HG02981 (cell line): Measurements from ENCODE around the gene EPHB4.

Experiments
- ATAC-seq: cut with Tn5 transposase; IDR thresholded peaks from one replicate; pipeline ENCODE4 v1.9.1; 2021; ENCODE audit warnings: mild to moderate bottlenecking, moderate library complexity; ENCODE audit not compliant: unreplicated experiment

Gene EPHB4

DNA sequence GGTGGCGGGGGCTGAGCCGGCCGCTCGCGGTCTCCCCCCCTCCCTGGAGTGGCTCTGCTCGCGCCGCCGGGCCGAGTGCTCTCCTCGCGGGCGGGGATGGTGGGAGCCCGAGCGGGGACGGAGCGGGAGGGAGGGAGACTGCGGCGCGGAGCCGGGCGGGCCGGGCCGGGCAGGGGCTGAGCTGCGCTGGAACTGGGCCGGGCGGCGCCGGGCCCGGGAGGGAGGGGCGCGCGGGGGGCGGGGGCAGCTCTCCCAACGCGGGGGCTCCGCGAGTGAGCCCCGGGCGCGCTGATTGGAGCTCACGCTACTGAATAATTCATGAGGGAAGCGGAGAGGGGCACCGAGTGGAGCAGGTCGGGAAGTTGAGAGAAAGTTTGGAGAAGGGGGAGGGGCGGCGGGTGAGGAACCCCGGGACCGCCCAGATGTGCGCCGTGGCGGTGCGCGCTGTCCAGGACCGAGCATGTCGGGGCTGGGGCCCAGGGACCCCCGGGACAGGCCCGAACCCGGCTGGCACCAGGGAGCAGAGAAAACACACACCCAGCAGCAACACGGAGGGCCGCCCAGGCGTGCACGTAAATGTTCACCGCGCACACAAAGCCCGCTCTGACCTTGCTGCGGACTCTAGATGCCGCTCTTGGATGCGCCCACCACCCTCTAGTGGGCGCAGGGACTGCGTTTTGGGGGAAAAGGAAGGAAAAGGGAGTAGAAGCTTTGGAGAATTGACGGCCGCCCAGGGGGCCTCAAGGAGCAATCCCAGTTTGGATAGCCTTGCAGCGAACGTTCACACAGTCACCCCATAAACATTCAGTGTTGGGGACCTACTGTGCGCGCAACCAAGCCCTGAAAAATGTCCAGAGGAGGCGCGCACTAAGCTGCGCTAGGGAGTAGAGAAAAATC, at the start of gene EPHB4:
EPHB4 (minus strand) TSS at position 194 of the 897 bp plus-strand sequence. CDS start 493 bp downstream, outside the sequence.
- ATAC-seq, result no peak

GRCh38 chr7:100875356-100875751, 48.0 kb upstream of the EPHB4 start:
- ATAC-seq, result peak; percentile 17

DNA sequence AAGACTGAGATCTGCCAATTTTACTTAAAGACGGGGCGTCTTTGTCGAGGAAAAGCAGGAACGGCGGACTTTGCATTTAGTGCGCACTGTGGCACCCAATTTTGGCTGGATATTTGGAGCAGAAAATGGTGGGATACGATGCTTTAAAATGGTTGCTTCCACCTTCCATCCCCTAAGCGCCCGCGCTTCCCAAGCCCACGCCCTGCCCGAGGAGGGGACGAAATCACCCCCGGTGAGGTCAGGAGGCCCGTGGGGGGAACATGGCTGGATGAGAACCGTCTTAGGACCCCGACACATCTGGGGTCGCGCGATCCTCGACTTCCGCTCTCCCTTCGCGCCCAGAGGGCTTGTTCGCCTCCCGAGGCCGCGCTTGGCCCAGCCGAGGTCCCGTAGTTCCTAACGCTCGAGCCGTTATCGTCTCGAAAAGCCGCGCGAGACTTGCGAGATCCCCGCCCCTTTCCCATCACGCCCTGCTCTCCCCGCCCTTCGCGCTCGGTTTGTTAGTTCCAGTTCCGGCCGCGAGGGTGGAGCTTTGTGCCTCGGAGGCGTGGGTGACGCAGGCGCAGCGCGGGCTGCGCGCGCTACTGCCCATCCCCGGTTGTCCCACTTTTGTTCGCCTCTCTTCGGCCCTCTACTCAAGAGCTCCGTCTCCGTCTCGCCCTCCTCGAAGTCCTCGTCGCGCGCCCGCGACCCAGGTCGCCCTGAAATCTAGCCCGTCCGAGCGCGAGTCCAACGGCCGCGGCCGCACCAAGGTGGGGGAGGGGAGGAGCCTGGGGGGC, 47.4 kb upstream of the EPHB4 start, which contains the start of gene SRRT:
SRRT (plus strand) TSS at position 527 of the 779 bp plus-strand sequence. CDS start 488 bp downstream, outside the sequence.
- ATAC-seq, result peak; percentile 89

- ATAC-seq, result no peak
These were observed 46.9 kb upstream of the EPHB4 start for GRCh38 chr7:100874300-100874576.

GRCh38 chr7:100873599-100874299, 46.4 kb upstream of the EPHB4 start:
- ATAC-seq, result no peak

DNA sequence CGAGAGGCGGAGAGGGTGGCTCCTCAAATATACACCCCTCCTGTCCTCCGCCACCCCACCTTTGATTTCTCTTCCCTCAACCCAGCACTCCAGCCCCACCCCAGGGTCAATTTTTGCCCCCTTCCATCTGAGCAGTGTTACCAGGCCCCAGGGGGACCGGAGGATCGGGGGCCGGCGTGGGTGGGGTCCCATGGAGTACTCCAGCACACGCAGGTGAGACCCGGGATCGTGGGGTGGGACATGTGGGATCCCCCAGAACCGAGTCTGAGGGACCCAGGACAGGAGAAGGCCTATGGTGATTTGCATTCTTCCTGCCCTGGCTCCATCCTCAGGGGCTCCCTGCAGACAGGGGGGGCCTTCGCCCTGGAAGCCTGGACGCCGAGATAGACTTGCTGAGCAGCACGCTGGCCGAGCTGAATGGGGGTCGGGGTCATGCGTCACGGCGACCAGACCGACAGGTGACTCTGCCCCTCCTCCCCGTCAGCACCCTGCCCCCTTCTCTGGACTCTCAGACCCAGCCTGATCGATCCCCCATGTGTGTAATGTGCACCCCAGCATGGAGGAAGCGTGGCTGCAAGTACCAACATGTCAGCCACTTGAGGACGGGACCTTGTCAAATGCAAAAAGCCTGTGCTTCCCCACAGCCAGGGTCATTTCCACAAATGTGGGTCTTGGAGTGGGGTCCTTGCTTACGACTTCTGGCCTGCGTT, 40.6 kb upstream of the EPHB4 start:
- ATAC-seq, result no peak

- ATAC-seq, result no peak
These were observed 39.9 kb upstream of the EPHB4 start, which contains the start of gene TRIP6 for GRCh38 chr7:100867040-100867775. TRIP6 (plus strand) TSS chr7:100867387; CDS start chr7:100867498, 111 bp downstream.

GRCh38 chr7:100866729-100867039, 39.4 kb upstream of the EPHB4 start:
- no peak for ATAC-seq

- no peak for ATAC-seq
These were observed 38.8 kb upstream of the EPHB4 start for GRCh38 chr7:100865938-100866728.

DNA sequence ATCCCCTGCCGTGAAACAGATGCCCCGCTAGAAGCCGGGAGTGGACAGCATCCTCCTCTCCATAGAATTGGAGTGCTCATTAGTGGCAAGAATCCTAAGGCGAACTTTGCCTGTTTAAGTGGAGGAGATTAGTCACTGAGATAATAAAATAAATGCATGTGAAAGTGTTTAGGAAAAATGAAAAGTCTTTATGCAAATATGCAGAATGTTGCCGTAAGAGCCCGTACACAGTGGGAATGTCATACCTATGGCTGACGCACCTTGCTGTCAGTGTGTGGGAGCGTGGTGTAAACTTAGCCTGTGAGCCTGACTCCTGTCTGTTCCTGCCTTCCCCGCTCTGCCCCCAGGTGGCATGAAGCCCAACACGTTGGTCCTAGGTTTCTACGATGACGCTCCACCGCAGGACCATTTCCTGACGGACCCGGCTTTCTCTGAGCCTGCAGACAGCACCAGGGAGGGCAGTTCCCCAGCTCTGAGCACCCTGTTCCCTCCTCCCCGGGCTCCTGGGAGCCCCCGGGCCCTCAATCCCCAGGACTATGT, 38.1 kb upstream of the EPHB4 start:
- ATAC-seq, result no peak

DNA sequence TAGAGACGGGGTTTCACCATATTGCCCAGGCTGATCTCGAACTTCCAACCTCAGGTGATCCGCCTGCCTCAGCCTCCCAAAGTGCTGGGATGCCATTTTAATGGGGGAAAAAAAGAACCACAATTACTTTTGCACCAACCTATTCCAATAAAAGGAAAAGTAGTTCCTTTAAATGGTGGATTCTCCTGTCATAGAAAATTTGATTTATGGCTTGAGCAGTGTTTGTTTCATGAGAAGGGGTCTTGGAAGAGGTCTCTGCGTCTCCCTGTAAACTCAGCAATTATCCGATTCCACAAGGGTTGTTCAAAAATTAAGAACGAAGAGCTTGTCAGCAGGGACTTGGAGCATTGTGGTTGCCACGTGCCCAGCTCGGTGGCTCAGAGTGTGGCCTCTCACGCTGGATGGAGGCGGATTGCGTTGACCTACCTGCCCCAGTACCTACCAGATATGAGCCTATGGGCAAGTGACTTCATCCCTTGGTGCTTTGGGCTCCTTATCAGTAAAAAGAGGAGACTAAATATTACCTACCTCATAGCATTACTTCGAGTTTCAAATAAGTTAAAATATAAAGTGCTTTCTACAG, 37.0 kb upstream of the EPHB4 start:
- no peak for ATAC-seq

GRCh38 chr7:100863406-100863950, 36.2 kb upstream of the EPHB4 start:
- no peak for ATAC-seq

GRCh38 chr7:100861616-100861985, 34.3 kb upstream of the EPHB4 start:
- ATAC-seq, result no peak

GRCh38 chr7:100860702-100861615, 33.6 kb upstream of the EPHB4 start:
- no peak for ATAC-seq

- ATAC-seq, result no peak
These were observed 32.5 kb upstream of the EPHB4 start for GRCh38 chr7:100859856-100860255.

- ATAC-seq, result no peak
These were observed 29.6 kb upstream of the EPHB4 start for GRCh38 chr7:100856871-100857282.

- ATAC-seq, result no peak
These were observed 28.2 kb upstream of the EPHB4 start for GRCh38 chr7:100855515-100855914.
